GM10266 (cell line): ENCODE data around the gene WLS.
"Not testable (repeated sequence)": the region's sequence is repeated elsewhere in the genome, so short reads cannot be mapped to it uniquely, and the experiment has no call there.

Source experiments
- DNase-seq: peaks from one replicate; pipeline ENCODE4 v3.0.0; 2012; ENCODE audit errors: extremely low spot score
- CTCF ChIP-seq: IDR thresholded peaks from 2 replicates; pipeline ENCODE4 v1.5.1; 2012; ENCODE audit warnings: mild to moderate bottlenecking, low read depth; ENCODE audit not compliant: control insufficient read depth, insufficient read depth; ENCODE audit errors: missing control alignments

The WLS gene

GRCh38 chr1:68270951-68271350, 38.6 kb upstream of the WLS start:
- DNase-seq, result no peak
- TF ChIP-seq CTCF, result no peak

- no peak for TF ChIP-seq CTCF
- DNase-seq, result no peak
Observed at GRCh38 chr1:68269637-68270430, 37.5 kb upstream of the WLS start.

DNA sequence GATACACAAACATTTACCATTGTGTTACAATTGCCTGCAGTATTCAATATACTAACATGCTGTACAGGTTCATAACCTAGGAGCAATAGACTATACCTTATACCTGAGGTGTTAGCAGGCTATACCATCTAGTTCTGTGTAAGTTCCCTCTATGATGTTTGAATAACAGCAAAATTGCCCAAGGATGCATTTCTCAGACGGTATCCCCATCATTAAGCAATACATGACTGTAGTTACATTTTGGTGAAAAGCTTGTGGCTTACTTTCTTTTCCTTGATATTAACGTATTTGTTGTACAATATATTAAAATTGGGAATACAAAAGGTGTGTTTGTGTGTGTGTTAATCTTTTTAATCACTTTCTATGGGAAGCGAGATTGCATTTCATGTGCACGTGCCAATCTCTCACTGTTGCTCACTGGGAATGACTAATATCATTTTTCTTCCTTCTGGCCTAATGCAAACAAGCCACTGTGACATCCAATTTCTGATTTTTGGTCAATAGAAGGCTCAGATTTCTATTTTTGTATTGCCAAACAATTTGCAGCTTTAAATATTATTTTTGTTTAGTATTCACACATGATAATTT, 36.7 kb upstream of the WLS start:
- no peak for DNase-seq
- TF ChIP-seq CTCF, result no peak

DNA sequence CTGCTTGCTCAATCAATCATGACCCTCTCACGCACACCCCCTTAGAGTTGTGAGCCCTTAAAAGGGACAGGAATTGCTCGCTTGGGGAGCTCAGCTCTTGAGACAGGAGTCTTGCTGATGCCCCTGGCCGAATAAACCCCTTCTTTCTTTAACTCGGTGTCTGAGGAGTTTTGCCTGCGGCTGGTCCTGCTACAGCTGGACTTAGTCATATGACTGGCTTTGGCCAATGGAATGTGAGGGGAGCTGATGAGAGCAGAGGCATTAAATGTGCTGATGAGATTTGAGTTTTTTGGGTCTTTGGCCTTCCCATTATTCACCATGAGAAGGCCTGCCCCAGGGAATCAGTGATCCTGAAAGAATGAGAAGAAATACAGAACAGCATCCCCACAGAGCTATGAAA, 24.5 kb upstream of the WLS start:
- not testable (repeated sequence) for DNase-seq

DNA sequence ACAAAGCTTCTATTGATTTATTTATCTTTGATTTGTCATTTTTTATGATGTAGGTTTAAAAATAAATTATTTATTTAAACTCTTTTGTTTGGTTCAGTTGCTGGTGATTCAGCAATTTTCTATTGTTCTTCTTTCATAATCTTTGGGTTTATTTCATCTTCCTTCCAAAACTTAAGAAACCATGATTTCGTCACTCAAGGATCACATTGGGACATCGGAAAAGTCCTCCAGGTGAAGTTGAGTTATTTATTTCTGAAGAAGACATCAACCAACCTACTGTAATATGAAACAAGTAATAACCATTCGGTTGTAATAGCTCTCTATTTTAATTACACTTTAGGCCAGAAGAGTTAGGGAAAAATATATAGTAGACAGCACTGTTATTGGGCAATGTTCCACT, 23.0 kb upstream of the WLS start:
- DNase-seq, result no peak
- TF ChIP-seq CTCF, result no peak

GRCh38 chr1:68254667-68255226, 22.4 kb upstream of the WLS start:
- TF ChIP-seq CTCF, result no peak
- no peak for DNase-seq

DNA sequence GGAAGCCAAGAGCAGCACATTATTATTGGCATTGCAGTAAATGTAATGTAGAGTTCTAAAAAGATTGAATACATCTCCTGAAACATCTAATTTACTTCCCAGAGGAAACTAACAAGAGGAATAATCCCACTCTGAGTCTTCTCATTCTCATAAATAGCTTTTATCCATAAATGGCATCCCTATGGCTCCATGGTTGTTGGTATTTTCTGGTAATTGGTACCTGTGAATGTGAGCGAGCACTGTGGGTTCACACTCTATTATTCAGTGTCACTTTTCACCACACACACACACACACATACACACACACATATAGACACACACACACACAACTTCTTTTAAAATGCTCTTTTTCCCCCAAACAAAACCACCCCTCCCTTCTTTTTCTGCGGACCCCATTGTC, 4.7 kb upstream of the WLS start:
- no peak for TF ChIP-seq CTCF
- DNase-seq, result no peak
